Keratinocyte (primary cell): ENCODE measurements around the gene EGR4. TPM values are rescaled to one million over a fixed set of nuclear protein-coding genes. Genes with fewer than 3 reads are reported as not detected.
A peak's percentile ranks its signal among the peaks of the same experiment; 100 is the strongest.

Experiments used
- DNase-seq: peaks from one replicate; pipeline ENCODE4 v3.0.0-alpha.2; 2011; ENCODE audit warnings: low read depth, missing footprints, low spot score
- FAIRE-seq: peaks from 2 replicates; lab custom pipeline; 2011; peaks lifted over from hg19 to GRCh38; lab: Jason Lieb, UNC
- H2AFZ ChIP-seq: 2 replicates; pipeline ENCODE4 v1.6.0; 2012; ENCODE audit warnings: low read length, control low read depth, inconsistent platforms; ENCODE audit not compliant: control insufficient read depth
- H3K27ac ChIP-seq: 2 replicates; pipeline ENCODE4 v1.5.1; 2011; ENCODE audit warnings: low read length; ENCODE audit not compliant: control insufficient read depth, insufficient read depth
- H3K27me3 ChIP-seq: 3 replicates; pipeline ENCODE4 v1.6.0; 2011; ENCODE audit warnings: low read length; ENCODE audit not compliant: control insufficient read depth, insufficient read depth; ENCODE audit errors: extremely low read depth
- H3K36me3 ChIP-seq, 2 experiments: 2 replicates in 1 of 2; 3 replicates in 1 of 2; pipeline ENCODE4 v1.5.1; 2011; ENCODE audit warnings: low read length in 2 of 2, mild to moderate bottlenecking in 1 of 2; ENCODE audit not compliant: control insufficient read depth in 2 of 2, insufficient read depth in 2 of 2; ENCODE audit errors: extremely low read depth in 1 of 2
- H3K4me1 ChIP-seq: 3 replicates; pipeline ENCODE4 v1.5.1; 2011; ENCODE audit warnings: low read length; ENCODE audit not compliant: control insufficient read depth, insufficient read depth; ENCODE audit errors: extremely low read depth
- H3K4me2 ChIP-seq: 3 replicates; pipeline ENCODE4 v1.6.0; 2011; ENCODE audit warnings: low read depth, low read length; ENCODE audit not compliant: control insufficient read depth, insufficient read depth; ENCODE audit errors: extremely low read depth
- H3K4me3 ChIP-seq, 3 experiments: fragments of 200-600 bp in 1 of 3; sonication (generic) in 1 of 3; 2 replicates in 2 of 3; 3 replicates in 1 of 3; pipeline ENCODE4 v1.5.1; 2011 to 2016; ENCODE audit warnings: low read length in 3 of 3, mild to moderate bottlenecking in 3 of 3, control low read depth in 2 of 3, inconsistent platforms in 1 of 3, low read depth in 1 of 3, mixed read lengths in 1 of 3, mixed run types in 1 of 3, moderate library complexity in 1 of 3; ENCODE audit not compliant: control insufficient read depth in 2 of 3, insufficient read depth in 2 of 3; ENCODE audit errors: extremely low read depth in 1 of 3
- H3K79me2 ChIP-seq: 2 replicates; pipeline ENCODE4 v1.6.0; 2012; ENCODE audit warnings: low read length; ENCODE audit not compliant: control insufficient read depth, insufficient read depth
- H3K9ac ChIP-seq: 3 replicates; pipeline ENCODE4 v1.6.0; 2011; ENCODE audit warnings: low read length; ENCODE audit not compliant: control insufficient read depth, insufficient read depth; ENCODE audit errors: extremely low read depth
- H3K9me1 ChIP-seq: 3 replicates; pipeline ENCODE4 v1.6.0; 2011; ENCODE audit warnings: low read length; ENCODE audit not compliant: control insufficient read depth, insufficient read depth; ENCODE audit errors: extremely low read depth
- H3K9me3 ChIP-seq: 2 replicates; pipeline ENCODE4 v1.5.1; 2012; ENCODE audit warnings: low read depth, low read length; ENCODE audit not compliant: control insufficient read depth
- H4K20me1 ChIP-seq: 3 replicates; pipeline ENCODE4 v1.6.0; 2011; ENCODE audit warnings: low read length; ENCODE audit not compliant: control insufficient read depth, insufficient read depth; ENCODE audit errors: extremely low read depth
- CTCF ChIP-seq, 3 experiments: IDR thresholded peaks in 1 of 3; conservative IDR thresholded peaks in 1 of 3; optimal IDR thresholded peaks in 1 of 3; 2 replicates in 2 of 3; 3 replicates in 1 of 3; pipeline versions ENCODE3 to v1.5.1; 2011; ENCODE audit warnings: low read length in 3 of 3, mild to moderate bottlenecking in 3 of 3, moderate library complexity in 2 of 3, control low read depth in 1 of 3, inconsistent platforms in 1 of 3; ENCODE audit not compliant: insufficient read depth in 2 of 3; ENCODE audit errors: extremely low read depth in 1 of 3
- EZH2 ChIP-seq: IDR thresholded peaks from one replicate; pipeline ENCODE4 v1.6.1; 2012; ENCODE audit warnings: inconsistent platforms, mild to moderate bottlenecking, low read length, moderate library complexity
- dilution Hi-C: fragments of 300-500 bp; cut with MboI; formaldehyde crosslinking; loops from one replicate; pipeline ENCODE4 v1.7.0; 2020; ENCODE audit warnings: low sequenced_read_pairs; ENCODE audit not compliant: extremely low pct_ligation_motif_present
- polyA plus RNA-seq, 5 experiments: library from polyadenylated mRNA; depleted of rRNA in 3 of 5; stranded (reverse) in 3 of 5; stranded (forward) in 1 of 5; unstranded in 1 of 5; fragments of >200 nt; gene quantifications; 1 replicate in 1 of 5; 2 replicates in 3 of 5; 3 replicates in 1 of 5; pipeline versions ENCODE4 v1.2.1 to v1.2.3, GENCODE V29; 2011 to 2012; ENCODE audit warnings: missing spikeins in 2 of 5, low read depth in 1 of 5, low replicate concordance in 1 of 5

Gene EGR4
- polyA plus RNA-seq, 1 donor (not counting 4 experiments of a cell fraction or from before 2014, with no cell fraction given): not detected

DNA sequence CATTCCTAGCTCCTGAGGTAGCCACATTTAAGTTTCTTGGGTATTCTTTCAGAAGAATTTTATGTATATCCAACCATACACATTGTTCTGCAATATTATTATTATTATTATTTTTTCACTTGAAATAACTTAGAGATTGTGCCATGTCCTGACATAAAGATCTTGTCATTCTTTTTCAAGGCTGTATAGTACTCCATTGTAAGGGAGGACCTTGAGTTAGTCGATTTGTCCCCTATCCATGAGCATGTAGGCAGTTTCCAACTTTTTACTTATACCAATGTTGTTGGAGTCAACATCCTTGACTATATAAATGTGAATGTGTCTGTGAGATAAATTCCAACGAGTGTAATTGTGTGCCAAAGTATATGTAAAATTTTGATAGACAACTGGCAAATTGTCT lies 891 bp upstream of the EGR4 start:
- no peaks in the 10 kb centered on the region for H3K9me1 ChIP-seq
- no peaks in the 10 kb centered on the region for H3K9me3 ChIP-seq
- no peak overlapping the region for H3K4me3 ChIP-seq
- H2AFZ ChIP-seq: no peak overlapping the region
- no peaks in the 10 kb centered on the region for H3K36me3 ChIP-seq
- no peak overlapping the region for H3K27ac ChIP-seq
- H3K27me3 ChIP-seq: peaks cover 69% of the 10 kb centered on the region
- no peaks in the 10 kb centered on the region for H3K79me2 ChIP-seq
- no peak overlapping the region for H3K9ac ChIP-seq
- no peaks in the 10 kb centered on the region for H4K20me1 ChIP-seq
- peak overlapping the region; percentile 67 for H3K4me2 ChIP-seq
- dilution Hi-C loops: no loop called here
- H3K4me1 ChIP-seq: no peaks in the 10 kb centered on the region
- FAIRE-seq: no peak
- DNase-seq: no peak
- TF ChIP-seq CTCF (optimal IDR thresholded peaks at IDR 0.05 in 1 of 3, IDR thresholded peaks at IDR 0.05 in 1 of 3, conservative IDR thresholded peaks at IDR 0.05 in 1 of 3; ENCODE audit: extremely low read depth in 1 of 3, insufficient read depth in 2 of 3, low read length in 3 of 3): no peak
- TF ChIP-seq EZH2: no peak

DNA sequence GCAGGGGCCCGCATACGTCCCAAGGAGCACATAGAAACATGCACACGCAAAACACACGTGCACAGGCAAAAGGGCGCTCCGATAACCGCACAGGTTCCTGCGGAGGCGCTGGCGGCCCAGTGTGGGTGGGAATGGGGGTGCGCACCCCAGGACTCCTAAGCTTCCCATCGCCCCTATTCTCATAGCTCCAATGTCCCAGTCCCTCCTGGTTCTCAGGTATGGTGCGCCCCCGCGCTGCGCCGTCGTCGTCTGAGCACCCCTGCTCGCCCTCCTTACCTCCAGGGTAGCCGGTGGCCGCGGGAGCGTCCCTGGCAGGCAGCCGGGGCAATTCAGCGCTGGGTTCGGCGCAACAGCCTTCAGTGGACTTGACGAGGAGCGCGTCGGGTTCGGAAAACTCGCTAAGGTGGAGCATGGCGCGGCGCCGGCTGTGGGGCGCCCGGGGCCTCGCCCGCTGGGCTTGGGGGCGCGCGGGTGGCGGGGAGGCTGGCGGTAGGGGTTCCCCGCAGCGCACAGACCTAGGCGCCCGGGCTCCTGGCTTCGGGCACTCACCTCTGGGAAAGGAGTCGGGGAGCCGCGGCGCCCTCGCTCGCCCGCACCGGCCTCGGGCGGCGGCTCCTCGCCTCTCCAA lies 328 bp downstream of the EGR4 start:
- no peak for DNase-seq
- dilution Hi-C loops: no loop called here

More for the DNA sequence above, 328 bp downstream of the EGR4 start:
- Histone ChIP-seq H3K36me3 (no peaks in the 10 kb centered on the region), H2AFZ (no peak overlapping the region), H3K9me1 (no peaks in the 10 kb centered on the region), H4K20me1 (no peaks in the 10 kb centered on the region), H3K4me2 (peak overlapping the region; percentile 67), H3K4me1 (no peaks in the 10 kb centered on the region), H3K27ac (no peak overlapping the region), H3K9me3 (no peaks in the 10 kb centered on the region), H3K9ac (no peak overlapping the region), H3K27me3 (peaks cover 65% of the 10 kb centered on the region), H3K79me2 (no peaks in the 10 kb centered on the region), H3K4me3 (peak overlapping the region in 2 of 3 experiments; percentile 26 to 33)
- FAIRE-seq: no peak
- TF ChIP-seq CTCF (optimal IDR thresholded peaks at IDR 0.05 in 1 of 3, IDR thresholded peaks at IDR 0.05 in 1 of 3, conservative IDR thresholded peaks at IDR 0.05 in 1 of 3; ENCODE audit: extremely low read depth in 1 of 3, insufficient read depth in 2 of 3, low read length in 3 of 3) (no peak), EZH2 (peak; percentile 98)
